Cortex of kidney (tissue), 1 donor: Measurements from ENCODE around the gene SLC35B4.
"Not testable (repeated sequence)": the region's sequence is repeated elsewhere in the genome, so short reads cannot be mapped to it uniquely, and the experiment has no call there.

Experiments
- DNase-seq: peaks from one replicate; lab custom pipeline; 2025; lab: John Stamatoyannopoulos, UW

The SLC35B4 gene

DNA sequence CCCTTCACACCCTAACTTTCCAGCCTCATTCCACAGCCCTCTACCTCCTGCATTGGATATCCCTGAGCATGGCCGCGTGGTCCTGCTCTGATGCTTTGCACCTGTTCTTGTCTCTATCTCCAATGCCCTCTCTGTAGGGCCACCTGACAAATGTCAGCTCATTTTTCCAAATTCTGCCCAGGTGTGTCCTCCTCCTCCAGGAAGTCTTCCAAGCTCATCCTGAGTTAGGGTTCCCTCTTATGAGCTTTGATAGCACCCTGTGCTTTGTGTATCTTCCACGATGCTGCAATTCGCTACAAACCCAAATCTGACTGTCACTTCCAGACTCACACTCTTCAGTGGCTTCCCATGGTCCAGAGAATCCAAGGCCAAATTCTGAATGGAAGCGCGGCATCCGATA is 14.7 kb upstream of the SLC35B4 start:
- no peak for DNase-seq

DNA sequence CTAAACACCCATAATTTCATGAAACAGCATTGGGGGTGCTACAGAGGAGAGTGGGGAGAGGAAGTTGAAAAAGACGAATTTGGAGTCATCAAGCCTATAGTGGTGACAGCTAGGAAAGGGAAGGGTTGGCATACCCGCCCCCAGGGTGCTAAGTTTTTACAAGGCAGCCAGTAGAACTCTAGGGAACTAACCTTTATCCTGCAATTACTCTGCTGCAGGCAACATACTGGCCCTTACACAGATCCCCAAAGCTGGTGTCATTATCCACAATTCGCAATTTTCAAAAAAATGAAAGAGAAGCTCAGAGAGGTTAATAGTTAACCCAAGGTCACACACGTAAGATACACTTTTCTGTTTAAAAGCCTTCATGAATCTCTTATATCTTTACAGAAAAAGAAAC is 14.2 kb upstream of the SLC35B4 start:
- no peak for DNase-seq

DNA sequence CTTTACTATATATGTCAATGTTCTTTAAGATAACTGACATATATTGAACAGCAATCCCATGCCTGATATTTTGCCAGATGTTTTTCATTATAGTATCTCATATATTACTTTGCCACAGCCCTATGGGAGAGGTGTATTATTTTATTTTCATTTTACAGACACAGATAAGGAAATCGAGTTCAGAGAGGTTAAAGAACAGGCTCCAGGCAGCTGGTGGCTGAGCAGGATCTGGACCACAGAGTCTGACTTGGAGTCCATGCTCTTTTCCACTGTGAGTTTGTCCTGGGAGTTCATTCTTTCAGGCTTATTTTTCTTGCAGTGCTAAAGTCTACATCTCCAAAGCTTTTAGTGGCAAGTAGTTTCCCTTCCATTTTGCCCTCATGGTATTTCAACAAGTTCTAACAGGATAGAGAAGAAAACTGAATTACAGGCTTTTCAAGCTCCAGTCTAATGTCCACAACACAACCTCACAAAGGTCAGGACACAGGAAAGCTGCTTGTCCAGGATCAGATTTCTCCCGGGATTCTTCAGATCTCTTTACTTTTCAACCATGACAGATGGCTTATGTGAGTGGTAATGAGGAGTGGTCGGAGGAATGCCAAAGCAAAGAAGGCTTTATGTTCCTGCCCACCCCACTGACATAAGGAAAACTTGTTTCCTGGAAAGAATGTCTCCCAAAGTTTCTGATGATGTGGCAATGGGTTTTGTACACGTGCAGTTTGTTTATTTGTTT is 13.1 kb upstream of the SLC35B4 start:
- no peak for DNase-seq

DNA sequence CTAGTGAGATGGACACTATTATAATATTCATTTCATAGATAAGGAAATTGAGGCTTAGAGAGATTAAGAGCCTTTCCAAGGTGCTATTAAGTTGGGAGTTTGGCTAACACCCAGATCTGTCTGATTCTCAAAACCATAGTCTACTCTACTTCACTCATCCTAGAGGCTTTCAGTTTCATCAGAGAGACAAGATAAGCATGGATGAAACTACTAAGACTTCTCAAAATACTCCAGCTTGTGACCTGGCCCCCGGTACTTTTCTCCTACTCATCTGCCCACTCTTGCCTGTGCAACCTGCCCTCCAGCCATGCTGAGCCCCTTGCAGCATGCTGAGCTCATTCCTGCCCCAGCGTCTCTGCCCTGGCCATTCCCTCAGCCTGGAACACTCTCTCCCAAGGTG is 12.2 kb upstream of the SLC35B4 start:
- DNase-seq = no peak

DNA sequence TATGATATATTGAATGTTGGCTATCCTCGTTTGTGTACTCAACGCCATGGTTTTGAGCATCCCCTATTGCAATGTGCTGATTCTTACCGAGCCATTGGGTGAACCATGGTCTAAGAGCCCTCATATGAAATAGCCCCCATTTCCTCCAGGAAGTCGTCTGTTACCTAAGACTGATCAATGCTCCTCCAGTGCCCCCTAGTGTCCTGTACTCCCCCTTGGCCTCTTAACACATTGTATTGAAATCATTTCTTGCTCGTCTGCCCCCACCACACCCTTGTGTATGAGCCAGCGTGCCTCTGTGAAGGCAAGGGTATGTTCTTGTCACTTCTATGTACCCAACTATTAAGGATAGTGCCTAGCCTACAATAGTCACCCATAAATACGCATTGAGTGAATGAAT is 11.2 kb upstream of the SLC35B4 start:
- DNase-seq = no peak

DNA sequence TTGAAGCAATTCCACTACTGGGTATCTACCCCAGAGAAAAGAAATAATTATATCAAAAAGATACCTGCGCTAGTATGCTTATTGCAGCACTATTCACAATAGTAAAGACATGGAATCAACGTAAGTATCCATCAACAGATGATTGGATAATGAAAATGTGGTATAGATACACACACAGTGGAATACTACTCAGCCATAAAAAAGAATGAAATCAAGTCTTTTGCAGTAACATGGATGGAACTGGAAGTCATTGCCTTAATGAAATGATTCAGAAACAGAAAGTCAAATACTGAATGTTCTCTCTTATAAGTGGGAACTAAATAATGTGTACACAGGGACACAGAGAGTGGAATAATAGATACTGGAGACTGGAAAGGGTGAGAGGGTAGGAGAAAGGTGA is 7.4 kb upstream of the SLC35B4 start:
- no peak for DNase-seq

DNA sequence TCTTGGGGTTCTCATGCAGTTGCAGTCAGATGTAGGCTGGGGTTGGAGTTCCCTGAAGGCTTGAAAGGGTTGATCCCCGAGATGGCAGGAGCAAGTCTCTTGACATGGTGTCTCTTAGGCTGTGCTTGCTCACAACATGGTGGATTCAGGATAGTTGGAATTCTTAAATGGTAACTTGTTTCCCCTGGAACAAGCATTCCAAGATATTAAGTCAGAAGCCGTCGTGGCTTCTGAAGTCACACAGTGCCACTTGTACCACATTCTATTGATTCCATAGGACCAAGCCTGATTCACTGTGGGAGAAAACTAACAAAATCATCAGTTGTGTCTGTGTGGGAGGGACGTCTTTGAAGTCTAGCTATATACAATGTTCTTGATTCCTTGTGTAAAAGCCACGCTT is 3.5 kb upstream of the SLC35B4 start:
- no peak for DNase-seq

DNA sequence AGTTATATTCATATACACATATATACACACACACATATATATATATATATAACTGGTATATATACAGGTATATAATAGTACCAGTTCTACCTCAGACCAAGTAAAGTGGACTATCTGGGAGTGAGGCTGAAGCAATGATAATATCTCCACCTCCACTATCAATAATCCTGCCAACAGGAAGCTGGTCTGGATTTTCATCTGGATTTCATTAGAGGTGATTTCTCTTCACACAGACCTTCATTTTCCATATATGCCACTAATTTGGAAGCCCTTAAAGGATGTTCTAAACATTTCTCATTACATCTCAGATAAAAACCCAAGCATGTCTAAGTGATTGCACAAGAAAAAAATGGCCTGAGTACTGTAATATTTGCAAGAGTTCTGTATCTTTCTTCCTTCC is 1.7 kb upstream of the SLC35B4 start:
- no peak for DNase-seq

DNA sequence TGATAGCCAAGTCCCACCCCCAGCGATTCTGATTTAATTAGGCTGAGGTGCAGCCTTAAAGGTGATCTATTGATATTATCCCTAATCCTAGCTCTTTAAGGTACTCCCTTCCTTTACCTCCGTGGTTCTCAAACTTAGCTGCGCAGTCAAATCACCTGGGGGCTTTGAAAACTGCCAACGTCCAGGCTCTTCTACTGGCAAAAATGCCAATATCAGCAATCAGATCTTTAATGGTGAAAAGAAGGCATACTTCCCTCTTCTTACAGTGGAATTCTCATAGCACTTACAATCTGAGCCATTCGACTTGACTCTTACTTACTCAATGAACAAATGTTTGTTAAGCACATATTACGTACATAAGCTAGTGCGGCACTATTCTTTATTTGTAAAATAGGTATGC is 704 bp upstream of the SLC35B4 start:
- no peak for DNase-seq

DNA sequence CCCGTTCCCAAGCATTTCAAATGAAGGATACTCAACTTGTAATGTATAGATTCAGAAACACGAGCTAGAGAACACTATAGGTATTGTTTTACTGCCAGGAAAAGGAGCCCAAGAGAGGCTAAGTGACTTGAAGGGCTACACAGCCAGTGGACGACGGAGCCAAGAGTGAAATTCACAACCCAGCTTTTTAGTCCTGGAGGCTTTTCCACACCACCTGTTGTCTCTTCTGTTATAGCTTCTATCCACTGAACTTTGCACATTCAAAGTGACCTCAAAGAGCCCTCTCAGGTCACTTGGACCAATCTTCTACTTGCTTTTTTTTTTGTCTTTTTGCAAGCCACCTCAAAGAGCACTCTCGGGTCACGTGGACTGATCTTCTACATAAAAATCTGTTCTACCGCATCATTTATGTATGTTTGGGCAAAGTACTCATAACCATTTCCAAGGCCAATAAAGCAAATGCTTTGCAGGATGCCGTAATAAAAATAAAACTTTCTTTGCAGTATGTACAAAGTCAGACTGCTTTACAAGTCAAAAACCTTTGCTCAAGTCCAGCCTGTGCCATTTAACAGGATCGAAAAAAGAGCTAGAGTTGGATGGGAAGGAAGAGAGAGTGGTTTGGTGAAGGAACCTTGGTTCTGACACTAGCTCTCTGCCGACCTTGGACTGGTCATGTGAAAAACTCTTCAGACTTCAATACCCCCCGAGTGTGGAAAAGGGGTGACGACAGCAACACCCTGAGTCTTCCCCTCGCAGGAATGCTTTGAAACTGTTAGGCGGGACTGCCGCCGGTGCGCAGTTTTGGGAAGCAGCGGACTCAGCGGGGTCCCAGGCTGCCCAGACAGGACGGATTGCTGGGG is 821 bp downstream of the SLC35B4 start:
- no peak for DNase-seq

DNA sequence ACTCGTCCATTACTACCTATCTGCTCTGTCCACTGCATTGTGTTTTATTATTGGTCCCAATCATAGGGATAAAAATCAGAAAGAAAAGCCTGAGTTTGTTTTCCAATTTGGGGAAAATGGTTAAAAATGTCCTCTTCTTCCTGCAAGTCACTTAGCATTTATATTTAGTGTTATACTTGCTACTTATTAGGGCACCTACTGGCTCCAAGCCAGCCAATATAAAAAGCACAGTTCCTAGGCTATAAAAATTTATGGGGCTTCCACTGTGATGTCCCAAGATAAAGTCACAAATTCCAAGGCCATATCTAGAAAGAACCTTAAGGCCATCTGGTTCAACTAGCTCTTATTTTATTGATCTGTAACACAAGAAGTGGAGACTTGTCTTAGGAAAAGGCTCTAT is 3.2 kb downstream of the SLC35B4 start:
- DNase-seq = no peak

DNA sequence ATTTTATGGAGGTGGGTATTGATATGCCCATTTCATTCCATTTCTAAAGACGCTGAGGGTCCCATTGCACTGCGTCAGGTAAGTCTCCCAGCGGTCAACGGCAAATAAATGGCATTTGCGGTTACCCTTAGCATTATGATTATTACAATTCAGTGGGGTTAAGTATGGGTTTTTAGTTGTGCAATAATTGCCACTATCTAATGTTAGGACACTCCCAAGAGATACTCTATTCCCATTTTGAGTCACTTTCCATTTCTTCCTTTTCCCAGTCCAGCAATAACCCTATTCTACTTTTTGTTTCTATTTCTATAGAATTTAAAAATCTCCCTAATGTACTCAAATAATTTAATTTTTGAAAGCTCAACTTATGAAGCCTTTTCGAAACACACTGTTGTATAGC is 4.0 kb downstream of the SLC35B4 start:
- no peak for DNase-seq

DNA sequence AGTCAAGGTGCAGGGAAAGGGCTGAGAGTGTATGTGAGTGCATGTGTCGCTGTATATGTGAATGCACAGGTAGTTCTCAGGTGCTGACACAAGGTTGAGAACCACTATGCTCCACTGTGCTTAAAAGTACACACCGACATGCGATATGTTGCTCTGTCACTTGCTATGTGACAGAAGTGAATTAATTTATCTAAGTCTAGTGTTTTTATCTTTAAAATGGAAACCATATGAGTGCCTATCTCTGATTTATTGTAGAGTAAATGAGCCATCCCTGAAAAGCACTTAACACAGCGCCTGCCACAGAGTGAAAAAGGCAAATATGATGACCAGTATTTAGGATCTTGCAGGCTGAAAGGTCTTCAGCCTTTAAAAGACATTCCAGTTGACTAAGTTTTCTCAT is 4.9 kb downstream of the SLC35B4 start:
- DNase-seq = no peak

DNA sequence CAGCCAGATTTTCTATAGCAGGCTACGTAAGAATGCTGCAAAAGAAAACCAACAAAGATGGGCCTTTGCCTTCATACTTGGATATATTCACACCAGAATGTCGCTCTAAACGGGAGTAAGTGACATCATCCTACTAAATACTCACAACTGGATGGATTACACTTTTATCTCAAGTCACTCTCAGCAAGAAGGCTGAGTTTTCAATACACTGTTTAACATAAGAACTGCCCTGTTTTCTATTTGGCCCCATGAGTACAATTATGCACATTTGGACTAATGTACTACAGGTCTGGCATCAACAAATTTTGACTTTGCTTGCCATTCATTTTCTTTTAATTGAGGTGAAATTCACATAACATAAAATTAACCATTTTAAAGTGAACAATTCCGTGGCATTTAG is 8.2 kb downstream of the SLC35B4 start:
- no peak for DNase-seq

DNA sequence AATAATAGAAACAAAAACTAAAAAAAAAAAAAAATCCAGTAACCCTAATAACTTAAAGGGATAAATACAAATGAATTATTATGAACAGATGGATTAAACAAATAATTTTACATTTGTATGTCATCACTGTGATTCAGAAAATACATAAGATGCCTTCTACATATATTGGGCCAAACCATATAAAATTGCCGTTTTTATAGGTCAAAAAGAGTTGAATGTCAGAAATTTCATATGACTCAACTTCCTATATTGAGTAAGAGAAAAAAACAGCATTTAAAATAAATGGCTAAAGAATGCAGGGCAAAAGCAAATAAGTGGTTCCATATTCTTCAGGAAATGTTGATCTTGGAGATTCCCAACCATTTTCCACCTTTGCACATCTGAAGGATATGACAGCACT is 9.4 kb downstream of the SLC35B4 start:
- no peak for DNase-seq

DNA sequence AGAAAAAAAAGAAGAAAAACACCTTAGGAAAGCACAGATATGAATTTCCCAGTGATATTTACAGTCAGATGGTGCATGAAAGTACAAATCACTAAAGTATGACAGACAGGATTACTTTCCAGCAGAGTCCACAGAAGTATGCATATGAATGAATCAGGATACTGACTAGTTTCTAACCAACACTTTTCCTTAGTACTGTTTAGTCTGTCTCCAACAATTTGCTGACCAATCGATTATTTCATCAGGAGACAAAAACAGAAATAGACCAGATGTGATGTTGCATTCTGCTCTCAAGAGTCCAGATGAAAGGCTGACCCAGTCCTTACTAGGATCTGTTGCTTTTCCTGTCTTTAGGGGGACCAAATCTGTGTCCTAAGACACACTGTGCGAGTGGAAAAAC is 14.6 kb downstream of the SLC35B4 start:
- no peak for DNase-seq

DNA sequence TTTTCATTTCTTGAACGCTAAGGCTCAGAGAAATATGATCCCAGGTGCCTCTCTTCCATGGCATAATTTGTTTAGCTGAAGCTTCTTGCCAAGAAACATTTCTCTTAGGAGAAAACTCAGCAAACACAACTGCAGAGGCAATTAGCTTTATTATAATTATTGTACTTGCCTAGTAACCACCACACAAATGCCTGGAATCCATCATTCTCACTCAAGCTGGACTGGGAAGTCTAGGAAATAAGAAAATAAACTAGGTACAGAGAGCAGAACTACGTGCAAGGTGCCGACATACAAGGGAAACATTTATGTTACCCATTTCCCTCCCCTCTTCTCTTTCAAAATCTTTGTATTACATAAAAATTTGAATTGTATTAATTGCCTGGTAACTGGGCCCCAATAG is 15.1 kb downstream of the SLC35B4 start:
- DNase-seq = no peak

DNA sequence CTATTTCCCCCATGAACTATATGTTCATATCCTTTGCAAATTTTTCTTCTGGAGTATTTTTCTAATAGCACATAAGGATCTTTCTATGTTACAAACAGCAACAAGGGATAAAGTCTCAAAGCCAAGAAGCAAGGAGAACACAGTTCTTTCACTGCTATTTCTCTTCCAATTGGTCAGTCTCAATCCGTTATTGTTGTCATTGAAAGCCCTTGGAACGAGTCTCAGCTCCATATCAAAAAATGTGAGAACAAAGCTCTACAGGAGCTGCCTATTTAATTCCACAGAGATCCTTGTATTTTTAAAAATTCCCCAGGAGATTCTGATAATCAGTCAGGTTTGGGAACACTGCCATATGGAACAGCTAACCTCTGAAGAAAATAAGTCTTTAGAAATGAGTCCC is 15.7 kb downstream of the SLC35B4 start:
- DNase-seq = no peak

DNA sequence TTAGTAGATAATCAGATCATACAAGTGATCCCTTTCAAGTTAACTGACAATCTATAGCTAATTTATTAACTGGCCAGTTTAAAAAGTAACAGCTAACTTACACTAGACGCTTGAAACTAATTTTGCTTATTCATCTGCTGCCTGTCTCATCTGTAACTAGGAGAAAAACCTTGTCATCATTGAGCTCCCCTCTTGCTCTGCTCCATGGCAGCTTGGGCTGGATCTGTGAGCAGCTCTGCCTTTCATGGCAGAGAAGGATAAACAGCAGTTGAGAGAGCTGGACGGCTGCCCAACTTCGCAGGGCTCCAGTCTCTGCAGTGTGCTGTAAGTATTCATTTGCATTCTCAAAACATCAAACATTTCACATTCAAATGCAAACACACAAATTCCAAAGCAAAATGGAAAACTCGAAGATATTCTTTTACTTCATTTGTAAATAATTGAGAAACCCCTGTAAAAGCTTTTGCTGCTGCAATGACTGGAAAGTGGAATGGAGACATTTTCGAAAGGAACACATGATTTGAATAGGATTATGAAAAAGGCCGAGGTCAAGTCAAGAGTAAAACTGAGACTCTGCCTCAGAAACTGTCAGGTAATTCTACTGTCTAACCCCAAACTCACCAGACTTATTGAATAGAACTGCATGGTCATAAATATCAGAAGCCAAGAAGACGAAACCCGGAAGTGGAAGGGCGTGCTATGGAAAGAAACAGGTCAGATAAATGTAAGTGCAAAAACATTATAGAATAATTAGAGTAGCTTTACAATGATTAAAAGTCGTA is 17.6 kb downstream of the SLC35B4 start:
- DNase-seq = no peak

DNA sequence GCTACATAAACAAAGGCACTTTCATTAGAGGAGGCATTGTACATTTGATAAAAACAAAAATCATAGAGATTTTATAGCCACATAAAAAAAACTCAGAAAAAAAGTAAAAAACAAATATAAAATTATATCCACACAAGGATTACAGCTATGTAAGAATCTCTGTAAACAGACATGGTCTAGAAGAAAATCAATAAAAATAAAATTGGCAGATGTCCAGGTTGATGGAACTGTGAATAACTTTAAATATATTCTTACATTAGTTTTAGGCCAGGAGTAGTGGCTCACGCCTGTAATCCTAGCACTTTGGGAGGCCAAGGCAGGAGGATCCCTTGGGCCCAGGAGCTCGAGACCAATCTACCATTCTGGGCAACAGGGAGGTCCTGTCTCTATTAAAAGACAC is 19.2 kb downstream of the SLC35B4 start:
- no peak for DNase-seq

DNA sequence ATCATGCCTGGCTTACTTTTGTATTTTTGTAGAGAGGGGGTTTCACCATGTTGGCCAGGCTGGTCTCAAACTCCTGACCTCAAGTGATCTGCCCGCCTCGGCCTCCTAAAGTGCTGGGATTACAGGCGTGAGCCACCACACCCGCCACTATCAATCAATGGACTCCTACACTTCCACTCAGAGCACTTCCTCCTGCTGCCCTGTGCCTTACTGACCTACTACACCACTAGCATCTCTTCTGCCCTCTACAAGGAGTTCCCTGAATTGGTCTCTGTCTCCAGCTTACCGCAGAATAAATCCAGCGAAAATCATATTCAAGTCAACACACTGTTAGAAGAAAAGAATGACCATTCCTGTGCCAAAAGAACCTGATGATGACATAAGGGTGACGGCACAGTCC is 20.7 kb downstream of the SLC35B4 start:
- DNase-seq = not testable (repeated sequence)

DNA sequence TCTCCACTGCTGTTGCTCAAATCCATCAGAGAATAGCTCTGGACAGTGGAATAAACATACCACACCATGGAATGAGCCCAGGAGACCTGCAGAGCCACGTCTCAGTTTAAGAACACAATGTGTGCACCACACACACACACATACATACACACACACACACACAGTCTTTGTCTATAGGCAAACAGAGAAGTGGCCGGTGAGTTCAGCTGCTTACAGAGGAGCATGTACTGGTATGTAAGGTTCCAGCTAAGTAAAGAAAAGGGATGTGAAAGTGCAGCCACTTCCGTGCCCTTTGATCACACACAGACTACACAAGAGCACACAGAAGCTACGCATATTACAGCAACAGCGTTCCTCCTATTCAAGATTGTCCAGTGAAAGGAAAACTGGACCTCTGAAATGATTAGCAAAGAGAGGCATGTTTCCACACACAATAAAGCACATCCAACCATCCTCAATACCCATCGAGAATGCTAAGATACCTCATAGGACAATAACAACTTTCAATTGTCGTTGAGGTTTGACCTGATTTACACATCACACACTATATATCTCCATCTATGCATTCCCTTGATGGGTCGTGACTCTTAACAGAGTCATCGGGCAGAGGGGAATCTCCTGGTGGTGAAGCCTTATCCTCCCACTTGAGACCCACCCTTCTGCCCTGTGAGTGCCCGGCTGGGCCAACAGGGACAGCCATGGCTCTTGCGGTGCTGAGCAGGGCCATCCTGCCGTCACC is 23.6 kb downstream of the SLC35B4 start:
- no peak for DNase-seq
